Measurements from ENCODE around the gene FGF14. TPM values are rescaled to one million over a fixed set of nuclear protein-coding genes. Genes with fewer than 3 reads are reported as not detected.

Gene FGF14
- total RNA-seq, 2 experiments from 2014 or later, result not detected

DNA sequence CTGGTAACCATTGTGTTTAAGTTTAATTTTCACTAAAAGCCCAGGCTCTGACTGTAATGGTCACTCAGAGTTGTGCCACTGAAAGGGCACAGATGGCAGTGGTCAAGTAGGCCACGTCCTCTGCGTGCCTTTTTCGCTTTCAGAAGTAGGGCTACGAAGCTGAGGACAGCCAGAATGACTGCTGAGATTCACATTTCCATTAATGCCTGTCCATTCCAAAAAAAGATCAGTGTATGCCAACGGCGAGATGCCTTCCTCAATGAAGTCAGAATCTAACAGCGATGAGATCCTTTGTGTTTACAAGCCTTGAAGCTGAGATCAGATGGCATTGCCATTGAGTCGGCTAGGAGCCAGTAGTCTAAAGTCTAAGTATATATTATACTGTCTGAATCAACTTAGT, 311.3 kb downstream of the FGF14 start:
- Histone ChIP-seq H3K79me2 (ENCODE audit: insufficient read depth, low read depth, low read length) (no peaks in the 10 kb centered on the region), H3K4me1 (ENCODE audit: insufficient read depth, low read length, poor library complexity, severe bottlenecking) (no peaks in the 10 kb centered on the region), H2AFZ (ENCODE audit: low read length) (no peak overlapping the region), H3K27ac (ENCODE audit: low read depth, low read length, poor library complexity, severe bottlenecking) (no peak overlapping the region), H3K36me3 (ENCODE audit: insufficient read depth, low read length) (no peaks in the 10 kb centered on the region), H3K4me3 (ENCODE audit: low read depth, low read length, poor library complexity, severe bottlenecking) (no peak overlapping the region), H4K20me1 (ENCODE audit: insufficient read depth, low read length) (no peaks in the 10 kb centered on the region), H3K4me2 (ENCODE audit: low read length) (no peak overlapping the region), H3K9me3 (ENCODE audit: low read length) (no peaks in the 10 kb centered on the region), H3K9me2 (ENCODE audit: insufficient read depth, low read length) (no peaks in the 10 kb centered on the region)
- CTCF ChIA-PET (ENCODE audit: unreplicated experiment), result no interaction called here
- POLR2A ChIA-PET, result no interaction called here
- intact Hi-C loops (cut with micrococcal nuclease; ENCODE audit: unreplicated experiment), result no loop called here
- TF ChIP-seq EZH2phosphoT487 (IDR thresholded peaks at IDR 0.05; ENCODE audit: borderline replicate concordance, low read depth, low read length) (no peak), CTCF (conservative IDR thresholded peaks at IDR 0.05; ENCODE audit: low read length) (no peak)
- DNase-seq (ENCODE audit: low spot score), result no peak
- no TSS peak for BruUV-seq (replicated peaks)

DNA sequence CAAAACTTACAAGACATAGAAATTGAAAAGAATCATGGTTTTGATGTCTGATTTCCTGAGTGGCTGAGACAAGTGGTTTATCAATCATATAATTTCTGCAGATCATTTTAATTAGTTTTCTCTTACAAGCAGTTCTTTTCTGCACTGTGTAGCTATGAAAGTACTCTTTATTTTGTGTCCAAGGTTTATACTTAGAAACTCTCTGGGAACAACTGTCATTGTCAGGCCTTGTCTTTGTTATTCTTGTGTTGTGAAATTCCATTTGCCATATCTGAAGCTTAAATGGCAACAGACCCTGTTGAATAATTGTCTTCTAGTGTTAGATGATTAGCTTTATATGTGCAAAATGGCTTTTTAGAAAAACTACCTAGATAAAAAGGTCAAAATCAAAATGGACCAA, 312.1 kb downstream of the FGF14 start:
- no peaks in the 10 kb centered on the region for H3K9me2 ChIP-seq (ENCODE audit: insufficient read depth, low read length)
- POLR2A ChIA-PET, result no interaction called here
- no peak overlapping the region for H3K4me2 ChIP-seq (ENCODE audit: low read length)
- intact Hi-C loops (cut with micrococcal nuclease; ENCODE audit: unreplicated experiment), result no loop called here
- no peak for TF ChIP-seq EZH2phosphoT487 (IDR thresholded peaks at IDR 0.05; ENCODE audit: borderline replicate concordance, low read depth, low read length)
- no peak for TF ChIP-seq CTCF (conservative IDR thresholded peaks at IDR 0.05; ENCODE audit: low read length)
- H3K9me3 ChIP-seq (ENCODE audit: low read length), result no peaks in the 10 kb centered on the region
- no peaks in the 10 kb centered on the region for H3K36me3 ChIP-seq (ENCODE audit: insufficient read depth, low read length)
- no peak for DNase-seq (ENCODE audit: low spot score)
- BruUV-seq (replicated peaks), result no TSS peak
- no peak overlapping the region for H3K4me3 ChIP-seq (ENCODE audit: low read depth, low read length, poor library complexity, severe bottlenecking)
- no peaks in the 10 kb centered on the region for H3K79me2 ChIP-seq (ENCODE audit: insufficient read depth, low read depth, low read length)
- H4K20me1 ChIP-seq (ENCODE audit: insufficient read depth, low read length), result no peaks in the 10 kb centered on the region
- H3K4me1 ChIP-seq (ENCODE audit: insufficient read depth, low read length, poor library complexity, severe bottlenecking), result no peaks in the 10 kb centered on the region
- H2AFZ ChIP-seq (ENCODE audit: low read length), result no peak overlapping the region
- no peak overlapping the region for H3K27ac ChIP-seq (ENCODE audit: low read depth, low read length, poor library complexity, severe bottlenecking)
- CTCF ChIA-PET (ENCODE audit: unreplicated experiment), result no interaction called here

DNA sequence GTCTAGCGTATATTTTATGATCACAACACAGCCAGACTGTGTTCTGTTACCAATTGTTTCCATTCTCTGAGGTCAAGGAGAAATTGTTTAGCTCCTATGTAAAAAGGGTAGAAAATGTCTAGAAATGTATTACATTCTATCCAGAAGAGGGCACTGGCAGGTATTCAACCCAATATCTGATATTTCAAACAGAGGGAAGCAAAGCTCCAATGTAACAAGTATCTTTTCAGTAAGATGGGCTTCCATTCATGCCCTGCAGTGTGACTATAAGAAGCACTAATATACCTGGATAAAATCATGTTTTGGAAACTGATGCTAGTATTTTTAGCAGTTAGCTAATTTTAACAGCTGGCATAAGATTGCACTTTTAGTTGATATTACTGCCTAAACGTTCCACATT, 312.7 kb downstream of the FGF14 start:
- TF ChIP-seq CTCF (conservative IDR thresholded peaks at IDR 0.05; ENCODE audit: low read length) (no peak), EZH2phosphoT487 (IDR thresholded peaks at IDR 0.05; ENCODE audit: borderline replicate concordance, low read depth, low read length) (no peak)
- Histone ChIP-seq H3K27ac (ENCODE audit: low read depth, low read length, poor library complexity, severe bottlenecking) (no peak overlapping the region), H2AFZ (ENCODE audit: low read length) (no peak overlapping the region), H3K36me3 (ENCODE audit: insufficient read depth, low read length) (no peaks in the 10 kb centered on the region), H3K9me3 (ENCODE audit: low read length) (no peaks in the 10 kb centered on the region), H3K4me2 (ENCODE audit: low read length) (no peak overlapping the region), H3K4me3 (ENCODE audit: low read depth, low read length, poor library complexity, severe bottlenecking) (no peak overlapping the region), H3K4me1 (ENCODE audit: insufficient read depth, low read length, poor library complexity, severe bottlenecking) (no peaks in the 10 kb centered on the region), H4K20me1 (ENCODE audit: insufficient read depth, low read length) (no peaks in the 10 kb centered on the region), H3K79me2 (ENCODE audit: insufficient read depth, low read depth, low read length) (no peaks in the 10 kb centered on the region), H3K9me2 (ENCODE audit: insufficient read depth, low read length) (no peaks in the 10 kb centered on the region)
- ChIA-PET CTCF (ENCODE audit: unreplicated experiment) (no interaction called here), POLR2A (no interaction called here)
- intact Hi-C loops (cut with micrococcal nuclease; ENCODE audit: unreplicated experiment), result no loop called here
- no TSS peak for BruUV-seq (replicated peaks)
- peak; percentile 0 for DNase-seq (ENCODE audit: low spot score)
